GM23338 (cell line): ENCODE measurements around the gene CUX1. TPM values are rescaled to one million over a fixed set of nuclear protein-coding genes. Genes with fewer than 3 reads are reported as not detected.

Experiments
- ATAC-seq: fragments of 200-7000 bp; cut with Tn5 transposase; 3 replicates; pipeline ENCODE4 v1.9.1; 2020
- DNase-seq: peaks from one replicate; pipeline ENCODE4 v3.0.0-alpha.2; 2015; ENCODE audit warnings: low spot score
- H2AFZ ChIP-seq: fragments of 200-600 bp; sonication (generic); 2 replicates; pipeline ENCODE4 v1.8.0; 2016; ENCODE audit warnings: antibody characterized with exemption, mild to moderate bottlenecking, moderate library complexity
- H3F3A ChIP-seq: fragments of 200-600 bp; sonication (generic); replicated peaks from 2 replicates; pipeline ENCODE4 v1.8.0; 2017; ENCODE audit warnings: antibody characterized with exemption, mixed run types, low read depth
- H3K27ac ChIP-seq: fragments of 200-600 bp; sonication (generic); 2 replicates; pipeline ENCODE4 v1.6.1; 2016; ENCODE audit warnings: low read depth
- H3K27me3 ChIP-seq: fragments of 200-600 bp; sonication (generic); 2 replicates; pipeline ENCODE4 v1.8.0; 2016; ENCODE audit warnings: mild to moderate bottlenecking, mixed run types, moderate library complexity; ENCODE audit not compliant: insufficient read depth
- H3K36me3 ChIP-seq: fragments of 200-600 bp; sonication (generic); 2 replicates; pipeline ENCODE4 v1.8.0; 2016; ENCODE audit warnings: mild to moderate bottlenecking; ENCODE audit not compliant: insufficient read depth
- H3K4me1 ChIP-seq: fragments of 200-600 bp; sonication (generic); 2 replicates; pipeline ENCODE4 v1.8.0; 2016; ENCODE audit warnings: mild to moderate bottlenecking, moderate library complexity; ENCODE audit not compliant: insufficient read depth
- H3K4me2 ChIP-seq: fragments of 200-600 bp; sonication (generic); 2 replicates; pipeline ENCODE4 v1.7.1; 2017; ENCODE audit warnings: mixed run types
- H3K4me3 ChIP-seq: fragments of 200-600 bp; sonication (generic); 2 replicates; pipeline ENCODE4 v1.6.1; 2016; ENCODE audit warnings: mixed run types
- H3K79me2 ChIP-seq: fragments of 200-600 bp; sonication (generic); replicated peaks from 2 replicates; pipeline ENCODE4 v1.8.0; 2017; ENCODE audit warnings: mild to moderate bottlenecking; ENCODE audit not compliant: insufficient read depth
- H3K9me2 ChIP-seq: fragments of 200-600 bp; sonication (generic); 2 replicates; pipeline ENCODE4 v1.8.0; 2017; ENCODE audit not compliant: insufficient read depth
- H4K20me1 ChIP-seq: fragments of 200-600 bp; sonication (generic); replicated peaks from 2 replicates; pipeline ENCODE4 v1.8.0; 2017; ENCODE audit warnings: mild to moderate bottlenecking; ENCODE audit not compliant: insufficient read depth
- H3K27ac Mint-ChIP-seq: 2 replicates; pipeline ENCODE4 v1.8.0; 2020; ENCODE audit warnings: inconsistent platforms, mild to moderate bottlenecking, moderate library complexity, mixed read lengths
- H3K27me3 Mint-ChIP-seq: 3 replicates; pipeline ENCODE4 v1.8.0; 2022; ENCODE audit warnings: low read depth, mild to moderate bottlenecking, moderate library complexity, mixed read lengths, inconsistent platforms; ENCODE audit not compliant: insufficient read depth, poor library complexity
- H3K36me3 Mint-ChIP-seq: 3 replicates; pipeline ENCODE4 v1.8.0; 2021; ENCODE audit warnings: low read depth, mild to moderate bottlenecking, inconsistent platforms, moderate library complexity, mixed read lengths
- H3K4me1 Mint-ChIP-seq: 3 replicates; pipeline ENCODE4 v1.8.0; 2020; ENCODE audit warnings: mild to moderate bottlenecking, inconsistent platforms, mixed read lengths
- H3K4me3 Mint-ChIP-seq: 3 replicates; pipeline ENCODE4 v1.8.0; 2021; ENCODE audit warnings: moderate library complexity, mild to moderate bottlenecking, inconsistent platforms, mixed read lengths
- H3K9me3 Mint-ChIP-seq: 3 replicates; pipeline ENCODE4 v1.8.0; 2020; ENCODE audit warnings: moderate library complexity, mild to moderate bottlenecking, inconsistent platforms, mixed read lengths
- EZH2 ChIP-seq: fragments of 200-600 bp; sonication (generic); IDR thresholded peaks from one replicate; pipeline ENCODE4 v1.8.0; 2017; ENCODE audit warnings: antibody characterized with exemption, mild to moderate bottlenecking, low read depth; ENCODE audit not compliant: unreplicated experiment
- EZH2phosphoT487 ChIP-seq: fragments of 200-600 bp; sonication (generic); IDR thresholded peaks from one replicate; pipeline ENCODE4 v1.8.1; 2018; ENCODE audit warnings: antibody characterized with exemption; ENCODE audit not compliant: unreplicated experiment
- JUNB ChIP-seq: IDR thresholded peaks from one replicate; pipeline ENCODE4 v1.6.1; 2016; ENCODE audit warnings: antibody characterized with exemption; ENCODE audit not compliant: unreplicated experiment
- NANOG ChIP-seq: IDR thresholded peaks from 2 replicates; pipeline ENCODE4 v1.6.1; 2016; ENCODE audit warnings: antibody characterized with exemption, borderline replicate concordance
- POLR2AphosphoS5 ChIP-seq: IDR thresholded peaks from 2 replicates; pipeline ENCODE4 v1.6.1; 2016; ENCODE audit warnings: antibody characterized with exemption, low read depth
- REST ChIP-seq: IDR thresholded peaks from one replicate; pipeline ENCODE4 v1.6.1; 2018; ENCODE audit warnings: antibody characterized with exemption; ENCODE audit not compliant: unreplicated experiment
- STAT1 ChIP-seq: IDR thresholded peaks from one replicate; pipeline ENCODE4 v1.6.1; 2016; ENCODE audit warnings: antibody characterized with exemption; ENCODE audit not compliant: unreplicated experiment
- ZNF331 ChIP-seq: fragments of 250-450 bp; sonication (Bioruptor Pico); IDR thresholded peaks from 2 replicates; pipeline ENCODE4 v1.5.0; 2020; ENCODE audit warnings: low read depth, mild to moderate bottlenecking, moderate library complexity
- ZNF462 ChIP-seq: fragments of 250-450 bp; sonication (Bioruptor Pico); IDR thresholded peaks from 2 replicates; pipeline ENCODE4 v1.5.0; 2020; ENCODE audit warnings: mild to moderate bottlenecking, moderate library complexity
- polyA plus RNA-seq: library from polyadenylated mRNA; unstranded; fragments of >200 nt; fragmentation: Nextera tagmentation; extraction: Ambion mirVana; gene quantifications from 2 replicates; pipeline ENCODE4 v1.2.1, GENCODE V29; 2016
- total RNA-seq: library from RNA; depleted of rRNA; stranded (reverse); fragments of >200 nt; shearing (Covaris generic); gene quantifications from 2 replicates; pipeline ENCODE4 v1.2.3, GENCODE V29; 2014

Gene CUX1
- total and polyA plus RNA-seq, 2 experiments from 2014 or later = 49.9 to 64.0 TPM

GRCh38 chr7:101891936-101892640 is 74.7 kb downstream of the CUX1 start (continued):
- TF ChIP-seq REST (no peak), EZH2phosphoT487 (no peak), NANOG (no peak)

- H3K79me2 ChIP-seq = peaks cover 100% of the 10 kb centered on the region
- peaks cover 4% of the 10 kb centered on the region; the same call in 1 of the 3 replicates for H3K36me3 Mint-ChIP-seq
- TF ChIP-seq NANOG (no peak), POLR2AphosphoS5 (no peak), STAT1 (no peak), ZNF462 (no peak), ZNF331 (no peak), REST (no peak), JUNB (no peak), EZH2 (no peak)
These were observed 76.1 kb downstream of the CUX1 start for GRCh38 chr7:101893341-101894082.

More at GRCh38 chr7:101893341-101894082, 76.1 kb downstream of the CUX1 start:
- no peaks in the 10 kb centered on the region; the same call in 2 of the 3 replicates for H3K9me3 Mint-ChIP-seq
- Histone ChIP-seq H3F3A (no peaks in the 10 kb centered on the region), H3K27ac (peak overlapping the region; percentile 21; the same call in 1 of the 2 replicates), H3K9me2 (no peaks in the 10 kb centered on the region), H3K4me2 (no peak overlapping the region), H2AFZ (no peak overlapping the region), H4K20me1 (peaks cover 64% of the 10 kb centered on the region), H3K4me1 (peaks cover 23% of the 10 kb centered on the region), H3K4me3 (no peak overlapping the region), H3K27me3 (no peaks in the 10 kb centered on the region), H3K36me3 (no peaks in the 10 kb centered on the region)
- peaks cover 5% of the 10 kb centered on the region for H3K27me3 Mint-ChIP-seq
- H3K4me1 Mint-ChIP-seq = peaks cover 57% of the 10 kb centered on the region
- H3K4me3 Mint-ChIP-seq = no peak overlapping the region
- ATAC-seq (no peak), DNase-seq (no peak)
- peak overlapping the region; percentile 78; the same call in 1 of the 2 replicates for H3K27ac Mint-ChIP-seq
